ENCODE measurements around the gene UBXN7.

UBXN7 gene

DNA sequence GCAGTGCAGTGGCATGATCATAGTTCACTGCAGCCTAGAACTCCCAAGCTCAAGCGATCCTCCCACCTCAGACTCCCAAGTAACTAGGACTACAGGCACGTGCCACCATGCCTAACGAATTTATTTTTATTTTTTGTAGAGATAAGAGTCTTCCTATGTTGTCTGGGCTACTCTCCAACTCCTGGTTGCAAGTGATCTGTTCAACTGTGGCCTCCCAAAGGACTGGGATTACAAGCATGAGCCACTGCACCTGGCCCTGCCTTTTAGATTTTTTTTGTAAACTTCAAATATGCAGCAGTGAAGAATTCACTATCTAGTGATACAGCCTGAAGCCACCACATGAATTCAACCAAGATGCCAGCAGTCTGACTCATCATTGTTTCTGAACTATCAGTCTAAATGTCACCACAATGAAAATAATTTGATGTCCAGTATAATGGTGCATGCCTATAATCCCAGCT, 32.7 kb downstream of the UBXN7 start:
- Histone ChIP-seq H3K27me3 (ENCODE audit: low read length) (no peaks in the 10 kb centered on the region), H4K20me1 (ENCODE audit: low read depth, low read length) (no peaks in the 10 kb centered on the region), H3K79me2 (ENCODE audit: insufficient read depth, low read length) (peaks cover 8% of the 10 kb centered on the region; the same call in 1 of the 2 replicates), H2AFZ (ENCODE audit: low read depth, low read length, severe bottlenecking) (no peak overlapping the region), H3K9me3 (ENCODE audit: insufficient read depth, low read length) (no peaks in the 10 kb centered on the region), H3F3A (ENCODE audit: insufficient read depth) (no peaks in the 10 kb centered on the region), H3K4me3 (ENCODE audit: insufficient read depth, low read length, poor library complexity, severe bottlenecking) (no peak overlapping the region), H3K36me3 (ENCODE audit: low read length) (peaks cover 5% of the 10 kb centered on the region; the same call in 1 of the 2 replicates), H3K9ac (ENCODE audit: low read length) (no peak overlapping the region), H3K27ac (ENCODE audit: low read depth, low read length) (no peak overlapping the region), H3K4me2 (ENCODE audit: low read depth, low read length, poor library complexity, severe bottlenecking) (no peak overlapping the region), H3K9me2 (replicated peaks; ENCODE audit: insufficient read depth, low read length) (no peaks in the 10 kb centered on the region)
- TF ChIP-seq, protein P1, sequence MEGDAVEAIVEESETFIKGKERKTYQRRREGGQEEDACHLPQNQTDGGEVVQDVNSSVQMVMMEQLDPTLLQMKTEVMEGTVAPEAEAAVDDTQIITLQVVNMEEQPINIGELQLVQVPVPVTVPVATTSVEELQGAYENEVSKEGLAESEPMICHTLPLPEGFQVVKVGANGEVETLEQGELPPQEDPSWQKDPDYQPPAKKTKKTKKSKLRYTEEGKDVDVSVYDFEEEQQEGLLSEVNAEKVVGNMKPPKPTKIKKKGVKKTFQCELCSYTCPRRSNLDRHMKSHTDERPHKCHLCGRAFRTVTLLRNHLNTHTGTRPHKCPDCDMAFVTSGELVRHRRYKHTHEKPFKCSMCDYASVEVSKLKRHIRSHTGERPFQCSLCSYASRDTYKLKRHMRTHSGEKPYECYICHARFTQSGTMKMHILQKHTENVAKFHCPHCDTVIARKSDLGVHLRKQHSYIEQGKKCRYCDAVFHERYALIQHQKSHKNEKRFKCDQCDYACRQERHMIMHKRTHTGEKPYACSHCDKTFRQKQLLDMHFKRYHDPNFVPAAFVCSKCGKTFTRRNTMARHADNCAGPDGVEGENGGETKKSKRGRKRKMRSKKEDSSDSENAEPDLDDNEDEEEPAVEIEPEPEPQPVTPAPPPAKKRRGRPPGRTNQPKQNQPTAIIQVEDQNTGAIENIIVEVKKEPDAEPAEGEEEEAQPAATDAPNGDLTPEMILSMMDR (IDR thresholded peaks at IDR 0.05; ENCODE audit: insufficient read depth, low read length, poor library complexity, severe bottlenecking), result no peak
- no peak for TF ChIP-seq EZH2phosphoT487 (conservative IDR thresholded peaks at IDR 0.05; ENCODE audit: low read length)

DNA sequence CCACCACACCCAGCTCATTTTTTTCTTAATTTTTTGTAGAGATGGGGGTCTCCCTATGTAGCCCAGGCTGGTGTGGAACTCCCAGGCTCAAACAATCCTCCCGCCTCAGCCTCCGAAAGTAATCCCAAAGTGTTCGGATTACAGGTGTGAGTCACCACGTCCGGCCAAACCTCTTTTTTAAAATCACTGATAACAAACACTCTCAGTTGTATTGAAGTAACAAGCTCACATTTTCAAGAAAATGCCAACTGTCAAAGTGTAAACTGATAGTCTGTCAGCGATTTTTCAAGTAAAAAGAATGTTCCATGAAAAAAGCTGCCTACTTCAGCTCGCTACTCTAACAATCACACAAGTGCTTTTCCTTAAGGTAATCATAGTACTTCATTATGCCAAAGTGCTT, 33.4 kb downstream of the UBXN7 start:
- Histone ChIP-seq H3F3A (ENCODE audit: insufficient read depth) (no peaks in the 10 kb centered on the region), H3K36me3 (ENCODE audit: low read length) (peaks cover 4% of the 10 kb centered on the region; the same call in 1 of the 2 replicates), H2AFZ (ENCODE audit: low read depth, low read length, severe bottlenecking) (no peak overlapping the region), H3K4me3 (ENCODE audit: insufficient read depth, low read length, poor library complexity, severe bottlenecking) (no peak overlapping the region), H3K9ac (ENCODE audit: low read length) (no peak overlapping the region), H3K9me3 (ENCODE audit: insufficient read depth, low read length) (no peaks in the 10 kb centered on the region), H3K27me3 (ENCODE audit: low read length) (no peaks in the 10 kb centered on the region), H3K79me2 (ENCODE audit: insufficient read depth, low read length) (peaks cover 8% of the 10 kb centered on the region; the same call in 1 of the 2 replicates), H4K20me1 (ENCODE audit: low read depth, low read length) (no peaks in the 10 kb centered on the region), H3K4me2 (ENCODE audit: low read depth, low read length, poor library complexity, severe bottlenecking) (no peak overlapping the region), H3K27ac (ENCODE audit: low read depth, low read length) (no peak overlapping the region), H3K9me2 (replicated peaks; ENCODE audit: insufficient read depth, low read length) (no peaks in the 10 kb centered on the region)
- no peak for TF ChIP-seq EZH2phosphoT487 (conservative IDR thresholded peaks at IDR 0.05; ENCODE audit: low read length)

DNA sequence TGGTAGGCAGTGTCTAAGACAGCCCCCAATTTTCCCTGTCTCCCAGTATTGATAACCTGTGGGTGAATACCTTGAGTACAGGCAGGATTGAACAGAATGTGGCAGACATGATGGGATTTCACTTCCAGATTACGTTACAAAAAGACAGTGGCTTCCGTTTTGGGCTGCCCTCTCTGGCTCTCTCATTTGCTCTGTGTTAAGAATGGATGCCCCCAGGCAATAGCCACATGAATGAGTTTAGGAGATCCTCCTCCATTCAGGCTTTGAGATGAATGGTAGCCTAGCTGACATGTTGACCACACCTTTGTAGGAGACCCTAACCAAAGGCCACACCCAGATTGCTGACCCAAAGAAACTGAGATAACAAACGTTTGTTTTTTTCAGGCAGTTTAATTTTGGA, 34.3 kb downstream of the UBXN7 start:
- H3K9me3 ChIP-seq (ENCODE audit: insufficient read depth, low read length), result no peaks in the 10 kb centered on the region
- H3F3A ChIP-seq (ENCODE audit: insufficient read depth), result no peaks in the 10 kb centered on the region
- no peak overlapping the region for H3K4me3 ChIP-seq (ENCODE audit: insufficient read depth, low read length, poor library complexity, severe bottlenecking)
- H3K79me2 ChIP-seq (ENCODE audit: insufficient read depth, low read length), result peaks cover 4% of the 10 kb centered on the region; the same call in 1 of the 2 replicates
- H3K27ac ChIP-seq (ENCODE audit: low read depth, low read length), result no peak overlapping the region
- no peak overlapping the region for H3K9ac ChIP-seq (ENCODE audit: low read length)
- H2AFZ ChIP-seq (ENCODE audit: low read depth, low read length, severe bottlenecking), result no peak overlapping the region
- H3K4me2 ChIP-seq (ENCODE audit: low read depth, low read length, poor library complexity, severe bottlenecking), result no peak overlapping the region
- H3K27me3 ChIP-seq (ENCODE audit: low read length), result no peaks in the 10 kb centered on the region
- TF ChIP-seq EZH2phosphoT487 (conservative IDR thresholded peaks at IDR 0.05; ENCODE audit: low read length), result no peak
- TF ChIP-seq, protein P1 (IDR thresholded peaks at IDR 0.05; ENCODE audit: insufficient read depth, low read length, poor library complexity, severe bottlenecking), result no peak
- H3K9me2 ChIP-seq (replicated peaks; ENCODE audit: insufficient read depth, low read length), result no peaks in the 10 kb centered on the region
- H3K36me3 ChIP-seq (ENCODE audit: low read length), result peaks cover 5% of the 10 kb centered on the region; the same call in 1 of the 2 replicates
- H4K20me1 ChIP-seq (ENCODE audit: low read depth, low read length), result no peaks in the 10 kb centered on the region; the same call in 1 of the 2 replicates

DNA sequence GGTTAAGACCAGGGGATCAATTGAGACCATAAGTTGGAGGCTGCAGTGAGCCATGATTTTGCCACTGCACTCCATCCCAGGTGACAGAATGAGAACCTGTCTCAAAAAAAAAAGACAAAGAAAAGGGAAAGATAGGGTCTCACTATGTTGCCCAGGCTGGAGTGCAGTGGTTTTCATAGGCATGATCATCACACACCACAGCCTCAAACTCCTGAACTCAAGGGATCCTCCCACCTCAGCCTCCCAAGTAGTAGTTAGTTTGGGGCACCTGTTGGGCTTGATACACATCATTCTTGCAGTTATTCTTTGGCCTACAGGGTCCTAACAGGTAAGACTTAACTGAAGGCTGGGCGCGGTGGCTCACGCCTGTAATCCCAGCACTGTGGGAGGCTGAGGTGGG, 42.1 kb downstream of the UBXN7 start:
- no peak overlapping the region for H3K27ac ChIP-seq (ENCODE audit: low read depth, low read length)
- no peaks in the 10 kb centered on the region; the same call in 1 of the 2 replicates for H4K20me1 ChIP-seq (ENCODE audit: low read depth, low read length)
- H2AFZ ChIP-seq (ENCODE audit: low read depth, low read length, severe bottlenecking), result no peak overlapping the region
- H3K36me3 ChIP-seq (ENCODE audit: low read length), result peaks cover 23% of the 10 kb centered on the region; the same call in 1 of the 2 replicates
- no peak overlapping the region for H3K9ac ChIP-seq (ENCODE audit: low read length)
- TF ChIP-seq EZH2phosphoT487 (conservative IDR thresholded peaks at IDR 0.05; ENCODE audit: low read length), result no peak
- TF ChIP-seq, protein P1 (IDR thresholded peaks at IDR 0.05; ENCODE audit: insufficient read depth, low read length, poor library complexity, severe bottlenecking), result no peak
- no peaks in the 10 kb centered on the region for H3K79me2 ChIP-seq (ENCODE audit: insufficient read depth, low read length)
- no peak overlapping the region for H3K4me3 ChIP-seq (ENCODE audit: insufficient read depth, low read length, poor library complexity, severe bottlenecking)
- H3F3A ChIP-seq (ENCODE audit: insufficient read depth), result no peaks in the 10 kb centered on the region
- no peaks in the 10 kb centered on the region for H3K9me2 ChIP-seq (replicated peaks; ENCODE audit: insufficient read depth, low read length)
- no peaks in the 10 kb centered on the region for H3K9me3 ChIP-seq (ENCODE audit: insufficient read depth, low read length)
- no peaks in the 10 kb centered on the region for H3K27me3 ChIP-seq (ENCODE audit: low read length)
- H3K4me2 ChIP-seq (ENCODE audit: low read depth, low read length, poor library complexity, severe bottlenecking), result no peak overlapping the region
